OCI-LY7 (cell line): ENCODE measurements around the gene MTM1. TPM values are rescaled to one million over a fixed set of nuclear protein-coding genes. Genes with fewer than 3 reads are reported as not detected.

Source experiments
- Bru-seq: library from RNA; stranded (reverse); fragments of 400-500 nt; gene quantifications from one replicate; lab custom pipeline; 2021; lab: Mats Ljungman, UMichigan
- BruChase-seq, 2 experiments: library from RNA; stranded (reverse); fragments of 400-500 nt; gene quantifications; one replicate each; lab custom pipeline; 2021; lab: Mats Ljungman, UMichigan
- BruUV-seq: library from RNA; stranded (reverse); fragments of 400-500 nt; replicated peaks from 2 replicates; lab custom pipeline; 2021; lab: Mats Ljungman, UMichigan
- CTCF ChIA-PET: fragments of 300-600 bp; sonication (Branson Sonifier 250); formaldehyde crosslinking; loops from one replicate; lab custom pipeline; 2022; ENCODE audit warnings: antibody characterized with exemption; ENCODE audit not compliant: unreplicated experiment; lab: Charles Lee
- POLR2A ChIA-PET: fragments of 300-600 bp; sonication (Branson Sonifier 250); formaldehyde crosslinking; loops from one replicate; lab custom pipeline; 2022; ENCODE audit warnings: antibody characterized with exemption; lab: Charles Lee
- DNase-seq: peaks from one replicate; pipeline ENCODE4 v3.0.0-alpha.2; 2015; ENCODE audit warnings: low spot score
- H2AFZ ChIP-seq: fragments of 200-600 bp; sonication (generic), shearing (Covaris generic); 2 replicates; pipeline ENCODE4 v1.6.1; 2014; ENCODE audit warnings: mild to moderate bottlenecking, antibody characterized with exemption, low read length, moderate library complexity
- H3K27ac ChIP-seq: fragments of 200-600 bp; sonication (generic); 2 replicates; pipeline ENCODE4 v1.5.1; 2014; ENCODE audit warnings: mixed run types, low read depth, mild to moderate bottlenecking, moderate library complexity, low read length, inconsistent platforms; ENCODE audit not compliant: poor library complexity, severe bottlenecking
- H3K36me3 ChIP-seq: fragments of 200-600 bp; sonication (generic); 2 replicates; pipeline ENCODE4 v1.6.1; 2014; ENCODE audit warnings: mild to moderate bottlenecking, antibody characterized with exemption, low read length, moderate library complexity, mixed read lengths; ENCODE audit not compliant: insufficient read depth
- H3K4me1 ChIP-seq: fragments of 200-600 bp; sonication (generic); 2 replicates; pipeline ENCODE4 v1.5.1; 2014; ENCODE audit warnings: mild to moderate bottlenecking, low read length; ENCODE audit not compliant: insufficient read depth, poor library complexity, severe bottlenecking
- H3K4me2 ChIP-seq: fragments of 200-600 bp; sonication (generic); 2 replicates; pipeline ENCODE4 v1.6.1; 2014; ENCODE audit warnings: mild to moderate bottlenecking, low read length
- H3K4me3 ChIP-seq: fragments of 200-600 bp; sonication (generic); 2 replicates; pipeline ENCODE4 v1.5.1; 2014; ENCODE audit warnings: mild to moderate bottlenecking, low read depth, low read length; ENCODE audit not compliant: poor library complexity, severe bottlenecking
- H3K79me2 ChIP-seq: fragments of 200-600 bp; sonication (generic); 2 replicates; pipeline ENCODE4 v1.6.1; 2016; ENCODE audit warnings: low read depth, mild to moderate bottlenecking, low read length, moderate library complexity, mixed read lengths; ENCODE audit not compliant: insufficient read depth
- H3K9me2 ChIP-seq: fragments of 200-600 bp; sonication (generic); 2 replicates; pipeline ENCODE4 v1.6.1; 2016; ENCODE audit warnings: mild to moderate bottlenecking, low read length, mixed read lengths; ENCODE audit not compliant: insufficient read depth
- H3K9me3 ChIP-seq: fragments of 200-600 bp; sonication (generic); 2 replicates; pipeline ENCODE4 v1.6.1; 2014; ENCODE audit warnings: mild to moderate bottlenecking, mixed run types, low read length, mixed read lengths
- H4K20me1 ChIP-seq: fragments of 200-600 bp; sonication (generic); 2 replicates; pipeline ENCODE4 v1.6.1; 2014; ENCODE audit warnings: mild to moderate bottlenecking, antibody characterized with exemption, low read length, moderate library complexity, mixed read lengths; ENCODE audit not compliant: insufficient read depth
- EZH2phosphoT487 ChIP-seq: fragments of 200-600 bp; sonication (generic); IDR thresholded peaks from 2 replicates; pipeline ENCODE4 v1.6.1; 2018; ENCODE audit warnings: low read depth, borderline replicate concordance, mild to moderate bottlenecking, mixed run types, antibody characterized with exemption, low read length, moderate library complexity, mixed read lengths
- intact Hi-C: fragments of 100-400 bp; cut with micrococcal nuclease; formaldehyde crosslinking; loops from one replicate; pipeline ENCODE4 v1.10.0; 2022; ENCODE audit not compliant: unreplicated experiment
- long read RNA-seq: library from polyadenylated mRNA; stranded (forward); transcript quantifications from one replicate; pipeline ENCODE4 v2.0.0, GENCODE V29; 2022
- total RNA-seq, 2 experiments: library from RNA; depleted of rRNA in 1 of 2; stranded (reverse); fragments of >200 nt in 1 of 2; shearing (Covaris generic) in 1 of 2; gene quantifications; 2 replicates each; pipeline ENCODE4 v1.2.3, GENCODE V29; 2014 to 2022
- TF ChIP-seq, protein P1 (sequence below): fragments of 200-600 bp; sonication (generic); conservative IDR thresholded peaks from 2 replicates; pipeline ENCODE4 v1.5.1; 2014; ENCODE audit warnings: mild to moderate bottlenecking, antibody characterized with exemption, low read length, moderate library complexity, mixed read lengths

Gene MTM1
- total RNA-seq (2014; rRNA removed; shearing (Covaris generic)) (4.0 and 6.0 TPM in 2 replicates), total RNA-seq (2022) (19.7 and 22.9 TPM in 2 replicates), Bru-seq, nascent RNA (percentile 70 among the genes with signal in this experiment), BruChase-seq, experiment 1, labeled RNA remaining after a 6-hour chase (percentile 60 among the genes with signal in this experiment), BruChase-seq, experiment 2, labeled RNA remaining after a 2-hour chase (percentile 66 among the genes with signal in this experiment)
- long read RNA-seq, transcript MTM1-203 (15 exons, 3,593 nt), result major isoform, 41 of 71 reads
- long read RNA-seq, partial matches to known transcripts, result 17 of 71 reads
- long read RNA-seq, other reads (novel, unspliced or antisense), result 13 of 71 reads

DNA sequence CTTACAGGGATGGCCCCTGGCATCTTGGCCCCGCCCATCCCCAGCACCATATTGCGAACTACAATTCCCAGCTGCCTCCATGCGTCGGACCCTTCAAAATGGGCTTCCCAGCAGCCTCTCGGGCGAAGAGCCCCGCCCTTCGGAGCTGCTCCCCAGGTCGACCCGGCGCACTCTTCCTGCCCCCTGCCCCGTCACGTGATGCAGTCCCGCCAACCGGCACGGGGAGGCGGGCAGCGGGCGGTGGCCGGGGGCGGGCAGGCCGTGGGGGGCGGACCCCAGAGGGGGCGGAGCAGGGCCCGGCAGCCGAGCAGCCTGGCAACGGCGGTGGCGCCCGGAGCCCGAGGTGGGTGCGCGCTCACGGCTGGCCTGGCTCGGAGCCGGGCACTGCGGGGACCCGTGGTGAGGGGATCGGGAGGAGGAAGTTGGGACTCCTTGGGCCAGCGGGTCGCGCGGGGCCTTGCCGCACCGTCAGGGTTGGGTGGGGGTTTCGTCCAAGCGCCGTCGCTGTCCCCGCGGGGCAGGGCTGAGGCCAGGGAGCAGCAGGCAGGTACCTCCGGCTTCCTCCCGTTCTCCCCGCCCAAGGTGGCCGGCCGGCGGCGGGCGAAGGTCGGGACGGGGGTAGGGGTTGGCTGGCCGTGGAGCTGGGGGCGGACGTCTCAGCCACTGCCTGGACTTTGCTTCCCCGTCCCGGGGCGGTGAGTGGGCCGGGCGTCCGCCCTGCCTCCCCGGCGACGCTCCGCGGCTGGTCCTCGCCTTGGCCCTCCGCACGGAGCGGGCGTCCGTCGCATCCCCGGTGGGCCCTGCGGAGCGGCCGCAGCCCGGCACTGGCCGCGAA is at the start of gene MTM1:
TSS of gene MTM1 (plus strand) at position 302 of the 835 bp plus-strand sequence. CDS start 23,994 bp downstream, outside the sequence.
- TF ChIP-seq, protein P1, sequence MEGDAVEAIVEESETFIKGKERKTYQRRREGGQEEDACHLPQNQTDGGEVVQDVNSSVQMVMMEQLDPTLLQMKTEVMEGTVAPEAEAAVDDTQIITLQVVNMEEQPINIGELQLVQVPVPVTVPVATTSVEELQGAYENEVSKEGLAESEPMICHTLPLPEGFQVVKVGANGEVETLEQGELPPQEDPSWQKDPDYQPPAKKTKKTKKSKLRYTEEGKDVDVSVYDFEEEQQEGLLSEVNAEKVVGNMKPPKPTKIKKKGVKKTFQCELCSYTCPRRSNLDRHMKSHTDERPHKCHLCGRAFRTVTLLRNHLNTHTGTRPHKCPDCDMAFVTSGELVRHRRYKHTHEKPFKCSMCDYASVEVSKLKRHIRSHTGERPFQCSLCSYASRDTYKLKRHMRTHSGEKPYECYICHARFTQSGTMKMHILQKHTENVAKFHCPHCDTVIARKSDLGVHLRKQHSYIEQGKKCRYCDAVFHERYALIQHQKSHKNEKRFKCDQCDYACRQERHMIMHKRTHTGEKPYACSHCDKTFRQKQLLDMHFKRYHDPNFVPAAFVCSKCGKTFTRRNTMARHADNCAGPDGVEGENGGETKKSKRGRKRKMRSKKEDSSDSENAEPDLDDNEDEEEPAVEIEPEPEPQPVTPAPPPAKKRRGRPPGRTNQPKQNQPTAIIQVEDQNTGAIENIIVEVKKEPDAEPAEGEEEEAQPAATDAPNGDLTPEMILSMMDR, result no peak
- no peak for TF ChIP-seq EZH2phosphoT487
- no peaks in the 10 kb centered on the region for H3K36me3 ChIP-seq
- intact Hi-C loops, result loop anchor here (2.0 kb wide), 2 partner anchors 124 to 828 kb away; partner anchors contain the start of genes MTMR1 and VMA21
- no peaks in the 10 kb centered on the region for H4K20me1 ChIP-seq
- H3K9me3 ChIP-seq, result no peaks in the 10 kb centered on the region
- peaks cover 27% of the 10 kb centered on the region; the same call in 1 of the 2 replicates for H3K79me2 ChIP-seq
- ChIA-PET POLR2A (interaction anchor here (0.6 to 1.6 kb wide), 2 partner anchors 134 to 385 kb away, joined by 3 to 9 read pairs; no protein-coding TSS in a partner anchor), CTCF (no interaction called here)
- H3K27ac ChIP-seq, result peak within 1 kb of the TSS; percentile 47
- H2AFZ ChIP-seq, result peak within 1 kb of the TSS; percentile 99
- peak within 1 kb of the TSS; percentile 84 for H3K4me3 ChIP-seq
- H3K4me1 ChIP-seq, result peaks cover 46% of the 10 kb centered on the region
- H3K9me2 ChIP-seq, result no peaks in the 10 kb centered on the region
- peak within 1 kb of the TSS; percentile 85 for H3K4me2 ChIP-seq
- BruUV-seq, result no TSS peak
- DNase-seq, result peak; percentile 95

DNA sequence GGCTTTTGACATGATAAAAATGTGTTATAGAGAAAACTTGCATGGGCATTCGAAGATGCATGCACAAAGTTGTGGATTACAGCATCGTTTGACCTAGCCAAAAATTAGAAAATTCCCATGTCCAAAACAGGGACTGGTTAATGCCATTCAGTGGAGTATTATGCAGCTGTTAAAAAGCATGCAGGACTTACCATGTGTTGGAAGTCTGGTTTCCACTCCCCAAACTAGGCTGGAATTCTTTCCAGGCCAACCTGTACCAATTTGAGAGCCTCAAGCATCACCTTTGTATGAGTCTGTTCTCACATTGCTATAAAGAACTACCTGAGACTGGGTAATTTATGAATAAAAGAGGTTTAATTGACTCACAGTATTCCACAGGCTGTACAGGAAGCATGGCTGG is 45.9 kb upstream of the MTM1 start:
- Histone ChIP-seq H2AFZ (no peak overlapping the region), H3K9me2 (no peaks in the 10 kb centered on the region), H3K79me2 (no peaks in the 10 kb centered on the region), H3K4me1 (no peaks in the 10 kb centered on the region), H3K4me2 (no peak overlapping the region), H3K27ac (no peak overlapping the region), H3K9me3 (no peaks in the 10 kb centered on the region), H3K36me3 (no peaks in the 10 kb centered on the region), H3K4me3 (no peak overlapping the region), H4K20me1 (no peaks in the 10 kb centered on the region)
- no TSS peak for BruUV-seq
- TF ChIP-seq, protein P1, result no peak
- no peak for TF ChIP-seq EZH2phosphoT487
- CTCF ChIA-PET, result no interaction called here
- POLR2A ChIA-PET, result interaction anchor here (0.5 kb wide), 1 partner anchor 93 kb away, joined by 3 read pairs; no protein-coding TSS in a partner anchor
- DNase-seq, result no peak
- intact Hi-C loops, result no loop called here
